Astrocyte (in vitro differentiated cells and primary cell): Measurements from ENCODE around the gene CLEC19A.

Experiments
- EZH2 ChIP-seq: IDR thresholded peaks from 2 replicates; pipeline ENCODE4 v1.6.1; 2012; ENCODE audit warnings: mild to moderate bottlenecking, low read length, inconsistent platforms; ENCODE audit not compliant: insufficient read depth
- TF ChIP-seq, protein P1 (sequence below): IDR thresholded peaks from 2 replicates; pipeline ENCODE4 v1.5.1; 2011; ENCODE audit warnings: low read depth, mild to moderate bottlenecking, inconsistent platforms, low read length, moderate library complexity; ENCODE audit not compliant: insufficient read depth

- TF ChIP-seq, protein P1, sequence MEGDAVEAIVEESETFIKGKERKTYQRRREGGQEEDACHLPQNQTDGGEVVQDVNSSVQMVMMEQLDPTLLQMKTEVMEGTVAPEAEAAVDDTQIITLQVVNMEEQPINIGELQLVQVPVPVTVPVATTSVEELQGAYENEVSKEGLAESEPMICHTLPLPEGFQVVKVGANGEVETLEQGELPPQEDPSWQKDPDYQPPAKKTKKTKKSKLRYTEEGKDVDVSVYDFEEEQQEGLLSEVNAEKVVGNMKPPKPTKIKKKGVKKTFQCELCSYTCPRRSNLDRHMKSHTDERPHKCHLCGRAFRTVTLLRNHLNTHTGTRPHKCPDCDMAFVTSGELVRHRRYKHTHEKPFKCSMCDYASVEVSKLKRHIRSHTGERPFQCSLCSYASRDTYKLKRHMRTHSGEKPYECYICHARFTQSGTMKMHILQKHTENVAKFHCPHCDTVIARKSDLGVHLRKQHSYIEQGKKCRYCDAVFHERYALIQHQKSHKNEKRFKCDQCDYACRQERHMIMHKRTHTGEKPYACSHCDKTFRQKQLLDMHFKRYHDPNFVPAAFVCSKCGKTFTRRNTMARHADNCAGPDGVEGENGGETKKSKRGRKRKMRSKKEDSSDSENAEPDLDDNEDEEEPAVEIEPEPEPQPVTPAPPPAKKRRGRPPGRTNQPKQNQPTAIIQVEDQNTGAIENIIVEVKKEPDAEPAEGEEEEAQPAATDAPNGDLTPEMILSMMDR = no peak
- TF ChIP-seq EZH2 = no peak
These were observed 49.6 kb upstream of the CLEC19A start for GRCh38 chr16:19235886-19236285.
